GM18873 (cell line): ENCODE results near the gene MVB12B.

Experiments
- ATAC-seq: cut with Tn5 transposase; IDR thresholded peaks from one replicate; pipeline ENCODE4 v1.9.1; 2021; ENCODE audit warnings: mild to moderate bottlenecking, moderate library complexity, moderate number of reproducible peaks; ENCODE audit not compliant: unreplicated experiment, low FRiP score

MVB12B gene

DNA sequence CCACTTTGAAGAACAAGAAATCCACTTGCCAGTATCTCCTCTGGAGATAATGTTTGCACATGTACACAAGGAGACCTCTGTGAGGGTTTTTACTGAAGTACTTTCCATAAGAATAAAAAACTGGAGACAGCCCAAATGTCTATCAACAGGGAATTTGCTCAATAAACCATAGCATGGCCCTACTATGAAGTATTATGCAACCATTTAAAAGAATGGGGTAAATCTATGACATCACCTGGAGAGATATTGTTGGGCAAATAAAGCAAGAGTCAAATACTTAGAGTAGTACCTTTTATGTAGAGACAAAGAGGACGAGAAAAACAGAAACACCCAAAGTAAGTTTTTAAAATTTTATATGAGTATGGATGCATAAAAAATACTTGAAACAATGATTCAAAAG is 23.9 kb upstream of the MVB12B start:
- ATAC-seq: no peak

DNA sequence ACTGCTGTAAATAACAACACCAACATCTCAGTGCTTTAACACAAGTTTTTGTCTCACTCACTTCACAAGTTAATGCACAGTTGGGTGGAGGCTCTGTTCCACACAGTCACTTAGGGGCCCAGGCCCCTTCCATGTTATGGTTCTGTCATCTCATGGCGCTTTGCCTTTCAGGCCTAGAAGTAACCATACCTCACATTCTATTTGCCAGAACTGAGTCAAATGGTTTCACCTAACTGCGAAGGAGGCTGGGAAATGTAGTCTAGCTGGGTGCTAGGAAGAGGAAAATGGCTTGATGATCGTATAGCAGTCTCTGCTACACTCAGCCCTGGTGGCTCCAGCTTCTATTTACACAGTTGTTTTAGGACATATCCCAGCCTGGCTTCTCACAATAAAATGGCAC is 23.1 kb upstream of the MVB12B start:
- no peak for ATAC-seq

DNA sequence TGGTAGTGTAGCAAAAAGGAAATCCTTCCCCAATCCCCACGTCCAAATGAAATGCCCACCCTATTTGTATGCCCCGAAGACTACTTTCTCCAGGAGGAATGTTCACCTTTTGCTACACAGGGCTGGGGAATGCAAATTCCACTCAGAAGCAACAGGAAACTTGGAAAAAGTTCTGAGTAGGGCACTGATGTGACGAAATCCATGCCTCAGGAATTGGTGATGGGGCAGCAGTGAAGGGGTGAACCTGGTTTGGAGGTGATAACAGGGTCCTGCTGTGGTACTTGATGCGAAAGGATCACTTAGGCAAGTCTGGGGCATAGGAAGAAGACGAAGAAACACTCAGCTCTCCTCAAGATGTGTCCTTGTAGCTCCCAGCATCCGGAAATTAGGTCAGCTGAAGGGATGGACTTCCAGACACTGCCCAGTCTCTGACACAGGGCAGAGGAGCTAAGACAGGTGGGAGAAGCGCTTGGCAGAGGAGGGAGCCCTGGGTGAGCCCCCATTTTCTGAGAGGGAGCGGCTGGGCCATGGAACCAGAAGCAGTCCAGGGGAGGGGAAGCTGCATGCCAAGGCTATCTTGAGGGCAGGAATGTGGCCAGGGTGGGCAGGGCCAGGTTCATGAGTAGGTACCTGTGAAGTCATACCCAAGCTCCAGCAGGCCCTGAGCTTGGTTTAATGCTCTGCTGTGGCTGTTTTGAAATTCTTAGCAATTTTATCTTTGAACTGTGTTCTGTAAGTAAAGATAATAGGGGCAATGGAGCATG is 22.2 kb upstream of the MVB12B start:
- ATAC-seq: no peak

DNA sequence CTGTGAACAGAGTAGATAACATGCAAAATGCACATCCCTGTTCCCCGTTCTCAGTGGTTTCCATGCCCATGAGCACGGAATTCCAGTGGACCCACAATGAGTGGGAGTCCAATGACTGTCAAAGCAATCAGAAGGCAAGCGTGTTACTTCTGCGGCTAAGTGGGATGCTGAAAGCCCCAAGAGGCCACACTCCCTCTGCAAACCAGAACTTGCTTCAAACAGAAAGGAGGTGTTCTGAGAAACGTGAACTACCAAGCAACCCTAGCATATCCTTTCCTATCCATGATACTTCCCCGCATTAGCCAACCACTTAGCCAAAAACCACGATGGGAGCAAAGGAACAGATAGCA is 21.7 kb upstream of the MVB12B start:
- ATAC-seq: no peak

DNA sequence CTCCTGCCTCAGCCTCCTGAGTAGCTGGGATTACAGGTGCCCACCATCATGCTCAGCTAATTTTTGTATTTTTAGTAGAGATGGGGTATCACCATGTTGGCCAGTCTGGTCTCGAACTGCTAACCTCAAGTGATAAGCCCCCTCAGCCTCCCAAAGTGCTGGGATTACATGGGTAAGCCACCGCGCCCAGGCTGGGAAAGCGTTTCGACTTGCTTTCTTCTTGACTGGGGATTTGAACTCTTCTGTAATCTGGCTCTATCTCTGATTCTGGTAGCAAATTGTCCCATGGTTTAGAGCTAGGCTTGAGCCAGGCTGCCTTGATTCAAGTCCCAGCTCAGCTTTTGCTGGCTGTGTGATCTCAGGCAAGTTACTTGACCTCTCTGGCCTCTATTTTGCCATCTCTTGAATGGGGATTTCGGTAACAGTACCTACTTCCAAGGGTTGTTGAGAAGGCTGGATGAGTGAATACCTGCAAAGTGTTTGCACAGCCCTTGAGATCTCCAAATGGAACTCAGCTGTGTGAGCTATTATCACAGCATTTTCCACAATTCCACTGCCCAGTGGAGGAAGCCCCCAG is 20.5 kb upstream of the MVB12B start:
- ATAC-seq: no peak

DNA sequence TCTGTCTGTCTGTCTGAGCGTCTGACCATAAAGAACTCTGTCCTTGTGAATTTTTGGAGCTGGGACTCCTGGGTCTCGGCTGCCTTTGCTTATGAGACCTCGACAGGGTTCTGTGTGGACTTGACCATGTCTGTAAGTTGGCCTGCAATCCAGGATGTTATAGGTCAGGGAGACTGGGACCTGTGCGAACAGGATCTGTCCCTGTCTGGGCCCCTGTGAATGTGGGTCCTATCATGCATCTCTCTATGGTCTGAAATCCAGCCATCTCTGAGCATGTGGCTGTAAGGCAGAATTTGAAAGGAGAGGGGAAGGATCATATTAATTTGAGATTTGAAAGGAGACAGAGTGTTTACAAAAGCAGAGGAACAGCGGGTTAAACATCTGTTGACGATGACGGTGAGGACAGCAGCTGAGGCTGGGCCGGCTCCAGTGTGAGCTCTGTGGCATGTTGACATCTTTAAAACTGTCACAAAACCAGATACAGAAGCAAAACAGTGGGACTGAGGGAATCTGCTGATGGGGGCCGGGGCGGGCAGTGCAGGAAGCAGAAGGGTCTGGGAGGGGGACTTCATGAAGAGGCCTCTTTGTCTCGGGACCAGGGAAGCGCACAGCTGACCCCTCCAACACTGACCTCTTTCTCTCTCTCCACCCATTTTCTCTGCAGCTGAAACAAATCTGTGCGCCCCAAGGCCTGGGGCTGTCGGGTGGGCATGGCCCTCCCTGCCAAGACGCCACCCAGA is 19.1 kb upstream of the MVB12B start:
- ATAC-seq: no peak

DNA sequence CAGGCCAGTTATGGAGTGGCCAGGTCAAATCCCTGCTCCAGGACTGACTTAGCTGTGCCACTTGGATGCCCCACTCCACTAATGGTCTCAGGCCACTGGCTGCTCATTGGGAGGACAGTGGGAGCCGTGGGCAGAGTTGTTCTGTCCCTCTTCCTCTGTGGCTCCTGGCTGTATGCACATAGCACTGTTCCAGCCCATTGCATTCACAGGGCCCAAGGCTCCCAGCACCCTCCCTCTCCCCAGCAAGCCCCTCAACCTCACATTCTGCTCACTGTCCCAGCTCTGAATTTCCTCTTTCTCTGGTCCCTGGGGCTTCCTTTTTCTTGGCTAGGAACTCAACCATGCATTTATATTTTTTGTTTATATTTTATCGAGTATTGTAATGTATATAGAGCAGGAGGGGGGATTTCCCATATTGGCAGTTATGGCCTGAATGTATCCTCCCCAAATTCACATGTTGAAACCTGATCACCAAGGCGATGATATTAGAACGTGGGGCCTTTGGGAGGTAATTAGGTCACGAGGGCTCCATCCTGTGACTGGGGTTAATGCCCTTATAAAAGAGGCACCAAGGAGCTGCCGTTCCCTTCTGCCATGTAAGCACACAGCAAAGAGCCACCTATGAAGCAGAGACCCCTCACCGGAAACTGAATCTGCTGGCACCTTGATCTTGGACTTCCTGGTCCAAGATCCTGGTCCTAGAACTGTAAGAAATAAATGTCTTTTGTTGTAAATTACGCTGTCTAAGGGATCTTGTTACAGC is 17.0 kb upstream of the MVB12B start:
- no peak for ATAC-seq

DNA sequence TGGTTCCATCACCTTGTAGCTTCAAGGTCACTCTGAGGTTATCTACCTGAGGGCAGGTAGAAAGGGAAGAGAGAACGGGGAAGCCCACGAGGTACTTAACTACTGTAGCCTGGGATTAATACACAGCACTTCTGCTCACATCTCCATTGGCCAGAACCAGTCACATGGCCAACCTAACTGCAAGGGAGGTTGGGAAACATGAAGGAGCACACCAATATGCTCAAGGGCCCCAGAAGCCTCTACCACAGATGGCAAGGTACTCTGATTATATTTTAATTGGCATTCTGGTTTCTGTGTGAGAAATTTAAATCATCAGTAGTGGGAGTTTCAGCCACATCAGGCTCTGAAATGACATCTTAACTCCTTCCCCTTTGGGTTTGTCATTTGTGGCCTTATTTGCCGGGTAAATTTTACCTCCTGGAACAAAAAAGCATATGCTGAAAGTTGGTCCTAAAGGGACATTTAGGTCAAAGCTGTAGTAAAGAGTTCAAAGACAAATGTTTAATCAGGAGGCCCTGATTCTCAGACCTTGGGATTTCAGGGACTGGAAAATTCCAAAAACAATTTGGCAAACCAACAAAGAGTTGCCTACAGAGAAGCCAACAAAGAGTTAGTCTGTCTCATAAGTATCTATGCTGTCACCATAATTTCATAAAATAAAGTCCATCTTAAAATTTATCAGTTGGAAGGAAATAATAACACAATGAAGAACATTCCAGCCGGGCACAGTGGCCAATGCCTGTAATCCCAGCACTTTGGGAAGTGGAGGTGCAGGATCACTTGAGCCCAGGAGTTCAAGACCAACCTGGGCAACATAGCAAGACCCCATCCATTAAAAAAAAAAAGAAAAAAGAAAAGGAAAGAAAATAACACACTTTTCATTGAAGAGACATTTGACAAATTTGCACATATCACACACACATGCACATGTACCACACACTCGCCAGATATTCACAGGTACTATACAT is 13.8 kb upstream of the MVB12B start:
- no peak for ATAC-seq

DNA sequence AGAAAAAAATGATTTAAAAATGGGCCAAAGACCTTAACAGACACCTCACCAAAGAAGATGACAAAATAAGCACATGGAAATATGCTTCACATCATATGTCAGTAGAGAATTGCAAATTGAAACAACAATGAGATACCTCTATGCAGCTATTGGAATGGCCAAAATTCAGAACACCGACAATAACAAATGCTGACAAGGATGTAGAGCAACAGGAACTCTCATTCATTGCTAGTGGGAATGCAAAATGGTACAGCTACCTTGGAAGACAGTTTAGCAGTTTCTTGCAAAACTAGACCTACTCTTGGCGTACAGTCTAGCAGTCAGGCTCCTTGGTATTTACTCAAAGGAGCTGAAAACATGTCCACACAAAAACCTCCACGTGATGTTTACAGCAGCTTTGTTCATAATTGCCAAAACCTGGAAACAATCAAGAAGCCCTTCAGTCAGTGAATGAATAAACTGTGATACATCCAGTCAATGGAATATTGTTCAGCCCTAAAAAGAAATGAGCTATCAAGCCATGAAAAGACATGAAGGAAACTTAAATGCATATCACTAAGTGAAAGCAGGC is 10.5 kb upstream of the MVB12B start:
- no peak for ATAC-seq

DNA sequence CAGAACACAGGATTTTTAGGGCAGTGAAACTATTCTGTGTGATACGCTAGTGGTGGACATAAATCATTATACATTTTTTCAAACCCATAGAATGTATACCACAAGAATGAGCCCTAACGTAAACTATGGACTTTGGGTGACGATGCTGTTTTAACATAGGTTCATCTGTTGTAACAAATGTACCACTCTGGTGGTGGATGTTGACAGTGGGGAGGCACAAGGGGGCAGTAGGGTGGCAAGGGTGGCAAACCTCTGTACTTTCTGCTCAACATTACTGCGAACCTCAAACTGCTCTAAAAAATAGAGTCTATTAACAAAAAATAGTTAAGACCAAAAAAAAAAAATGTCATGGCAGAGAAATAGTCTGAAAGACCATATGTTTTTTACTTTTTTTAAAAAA is 9.1 kb upstream of the MVB12B start:
- no peak for ATAC-seq

DNA sequence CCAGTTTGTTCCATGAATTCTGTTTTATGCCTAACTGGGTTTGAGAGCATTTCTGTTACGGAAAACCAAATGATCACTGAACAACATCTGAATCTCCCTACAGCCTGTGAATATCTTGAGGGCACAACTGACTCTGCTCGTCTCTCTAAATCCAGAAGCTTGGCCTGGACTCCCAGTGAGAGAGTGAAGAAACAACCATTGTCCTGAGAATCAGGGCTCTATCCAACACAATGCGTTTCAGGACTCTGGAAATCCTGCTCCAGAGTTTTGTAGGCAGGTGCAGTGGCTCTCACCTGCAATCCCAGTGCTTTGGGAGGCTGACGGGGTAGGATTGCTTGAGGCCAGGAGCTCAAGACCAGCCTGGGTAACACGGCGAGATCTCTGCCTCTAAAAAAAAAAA is 7.8 kb upstream of the MVB12B start:
- ATAC-seq: no peak

DNA sequence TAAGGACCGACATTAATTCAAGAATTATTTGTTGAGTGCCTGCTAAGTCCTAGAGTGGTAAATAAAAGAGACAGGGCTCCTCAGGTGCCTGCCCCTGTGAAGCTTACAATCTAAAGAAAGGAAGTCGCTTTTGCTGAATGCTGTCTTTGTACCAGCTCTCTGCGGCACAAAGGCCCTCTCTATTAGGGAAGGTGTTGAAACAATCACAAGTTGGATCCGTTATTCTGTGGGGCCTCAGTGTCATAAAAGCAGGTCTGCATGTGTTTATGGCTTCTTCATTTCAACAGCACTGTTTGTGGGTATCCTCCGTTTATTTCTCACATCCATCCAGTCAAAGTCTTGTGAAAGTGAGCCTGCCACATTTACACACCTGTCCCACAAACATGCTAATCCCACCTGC is 7.0 kb upstream of the MVB12B start:
- no peak for ATAC-seq

DNA sequence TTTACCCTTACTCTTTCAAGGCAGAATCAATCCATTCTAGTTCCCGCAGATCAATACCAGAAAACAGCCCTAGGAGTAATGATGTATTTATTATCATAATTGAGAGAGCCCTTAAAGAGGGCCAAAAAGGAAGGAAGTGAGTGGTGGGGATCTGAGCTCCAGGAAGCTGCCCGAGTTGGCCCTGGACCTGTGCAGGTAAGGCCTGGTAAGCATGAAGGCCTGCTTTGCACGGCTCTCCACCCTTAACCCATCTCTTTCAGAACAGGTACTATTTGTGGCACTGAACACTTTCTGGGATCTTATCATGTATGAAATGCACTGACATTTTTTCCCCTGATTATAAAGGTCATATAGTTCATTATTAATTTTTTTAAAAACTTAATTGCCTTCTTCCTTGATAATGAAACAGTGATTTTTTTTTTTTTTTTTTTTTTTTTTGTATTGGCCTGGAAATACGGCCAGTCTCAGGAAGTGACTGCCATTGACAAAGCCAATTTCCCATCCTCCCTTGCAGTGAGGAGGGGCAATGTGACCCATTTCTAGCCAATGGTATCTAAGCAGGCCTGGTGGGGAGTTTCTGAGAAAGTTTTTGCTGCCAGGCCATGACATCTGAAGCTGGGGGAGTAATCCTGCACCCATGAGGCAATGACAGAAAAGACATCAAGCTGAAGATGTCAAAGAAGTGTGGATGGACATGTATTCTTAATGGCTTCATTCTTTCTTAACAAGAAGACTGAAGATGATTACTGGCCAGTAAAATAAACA is 6.3 kb upstream of the MVB12B start:
- no peak for ATAC-seq

DNA sequence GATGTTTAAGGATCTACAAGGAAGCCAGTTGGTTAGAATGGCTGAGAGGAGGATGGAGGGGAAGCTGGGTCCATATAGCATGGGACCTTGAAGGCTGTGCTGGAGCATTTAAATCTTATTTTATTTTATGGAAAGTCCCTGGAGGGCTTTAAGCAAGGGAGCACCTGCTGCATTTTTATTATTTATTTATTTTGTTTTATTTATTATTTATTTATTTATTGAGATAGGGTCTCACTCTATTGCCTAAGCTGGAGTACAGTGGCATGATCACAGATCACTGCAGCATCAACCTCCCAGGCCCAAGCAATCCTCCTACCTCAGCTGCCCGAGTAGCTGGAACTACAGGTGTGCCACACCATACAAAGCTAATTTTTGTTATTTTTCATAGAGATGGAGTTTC is 4.9 kb upstream of the MVB12B start:
- no peak for ATAC-seq

DNA sequence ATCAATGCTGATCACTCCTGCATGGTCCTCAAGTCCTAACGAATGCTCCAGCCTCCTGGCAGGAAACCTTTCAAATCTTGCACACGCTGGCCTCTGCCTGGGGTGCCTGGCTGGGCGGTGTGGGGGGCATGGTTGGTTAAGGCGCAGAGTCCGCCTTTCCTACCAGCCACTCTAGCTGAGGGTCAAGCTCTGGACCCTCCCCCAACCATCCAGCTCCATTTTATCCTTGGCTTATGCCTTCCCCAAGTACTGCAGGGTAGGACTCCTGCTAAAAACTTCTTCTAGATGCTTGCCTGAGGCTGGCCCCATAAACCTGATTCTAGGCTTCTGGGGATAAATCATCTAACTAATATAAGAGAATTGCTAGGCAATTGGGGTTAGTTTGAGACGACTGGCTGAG is 808 bp upstream of the MVB12B start:
- ATAC-seq: no peak

DNA sequence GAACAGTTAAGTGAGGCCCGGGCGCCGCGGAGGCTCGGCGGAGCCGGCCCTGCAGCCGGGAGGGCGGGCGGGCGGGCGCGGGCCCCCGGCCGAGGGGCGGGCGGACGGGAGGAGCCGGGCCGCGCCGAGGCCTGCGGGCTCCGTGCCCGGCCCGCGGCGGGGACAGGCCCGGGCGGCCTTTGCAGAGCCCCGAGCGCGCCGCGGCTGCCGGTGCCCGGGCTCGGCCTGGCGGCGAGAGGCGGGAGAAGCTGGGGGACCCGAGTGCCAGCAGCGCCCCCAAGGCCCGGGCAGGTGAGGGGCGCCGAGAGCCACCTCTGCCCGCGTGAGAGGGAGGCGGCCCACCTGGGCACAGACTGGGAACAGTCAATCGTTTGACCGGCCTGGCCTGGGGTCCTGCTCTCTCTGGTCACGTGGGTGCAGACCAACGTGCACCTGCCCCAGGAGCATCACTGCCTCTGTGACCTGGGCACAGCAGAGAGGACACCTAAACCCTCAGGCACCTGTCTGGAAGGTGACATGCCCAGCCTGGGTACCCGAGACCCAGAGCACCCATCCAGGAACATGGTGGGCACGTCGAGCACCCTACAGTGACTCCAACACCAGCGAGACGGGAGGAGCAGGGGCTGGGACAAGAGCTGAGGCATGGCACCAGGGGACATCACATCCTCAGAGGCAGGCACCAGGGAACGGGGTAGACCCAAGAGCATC is 531 bp downstream of the MVB12B start:
- ATAC-seq: no peak

DNA sequence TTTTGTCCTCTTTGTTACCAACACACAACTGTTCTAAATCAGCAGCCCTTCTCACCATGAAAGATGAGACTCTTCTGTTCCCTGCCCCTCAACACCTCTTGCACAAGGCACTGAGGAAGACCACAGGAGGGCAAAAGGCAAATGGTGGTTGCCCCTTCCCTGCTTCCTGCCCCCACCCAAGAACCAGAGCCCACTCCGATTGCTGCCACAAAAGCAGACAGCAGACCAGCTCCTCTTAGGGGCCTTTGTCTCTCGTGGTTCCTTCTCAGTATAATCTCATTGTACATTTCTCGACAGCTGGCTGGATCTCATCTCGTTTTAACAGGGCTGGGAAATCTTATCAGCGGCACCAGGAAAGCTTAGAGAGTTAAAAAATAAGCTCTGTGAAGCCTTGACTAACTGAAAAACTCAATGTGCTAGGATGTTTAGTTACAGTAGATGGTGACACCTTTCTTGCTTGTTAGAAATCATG is 1.1 kb downstream of the MVB12B start:
- ATAC-seq: no peak

DNA sequence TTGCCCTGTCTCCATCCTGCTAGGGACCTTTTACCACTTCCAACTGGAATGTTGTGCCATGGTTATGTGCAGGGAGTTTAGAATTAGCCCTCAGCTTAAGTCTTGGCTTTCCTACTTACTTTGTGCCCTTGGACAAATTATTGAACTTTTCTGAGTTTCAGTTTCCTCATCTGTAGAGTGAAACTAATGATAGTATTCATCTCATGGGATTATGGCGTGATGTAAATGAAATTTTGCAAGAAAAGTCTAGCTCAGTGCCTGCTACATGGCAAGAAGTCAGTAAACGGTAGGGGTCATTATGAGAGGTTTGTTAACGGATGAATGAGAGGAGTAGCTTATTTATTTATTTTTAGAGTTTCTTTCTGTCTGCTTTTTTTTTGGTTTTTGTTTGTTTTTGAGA is 1.8 kb downstream of the MVB12B start:
- no peak for ATAC-seq
